ENCODE data around the gene SYCN.

Gene SYCN

GRCh38 chr19:39192846-39193245 lies 11.2 kb downstream of the SYCN start:
- no peak for DNase-seq

- DNase-seq = no peak
Measured at GRCh38 chr19:39190768-39191167, 13.3 kb downstream of the SYCN start.

- no peak for DNase-seq
Measured at GRCh38 chr19:39188960-39189359, 15.1 kb downstream of the SYCN start.

- no peak for DNase-seq
Measured at GRCh38 chr19:39187552-39187943, 16.5 kb downstream of the SYCN start.

GRCh38 chr19:39186391-39186790 lies 17.7 kb downstream of the SYCN start:
- DNase-seq = no peak

GRCh38 chr19:39183104-39183503 lies 21.0 kb downstream of the SYCN start:
- no peak for DNase-seq

GRCh38 chr19:39182174-39182505 lies 21.9 kb downstream of the SYCN start:
- DNase-seq = no peak

GRCh38 chr19:39181500-39182173 lies 22.4 kb downstream of the SYCN start:
- DNase-seq = no peak

- DNase-seq = no peak
Measured at GRCh38 chr19:39180749-39181148, 23.3 kb downstream of the SYCN start.

- no peak for DNase-seq
Measured at GRCh38 chr19:39179754-39180153, 24.3 kb downstream of the SYCN start.

GRCh38 chr19:39178296-39179006 lies 25.6 kb downstream of the SYCN start:
- no peak for DNase-seq

GRCh38 chr19:39177736-39178135 lies 26.3 kb downstream of the SYCN start:
- no peak for DNase-seq

- no peak for DNase-seq
Measured at GRCh38 chr19:39177110-39177699, 26.9 kb downstream of the SYCN start.

GRCh38 chr19:39175564-39175963 lies 28.5 kb downstream of the SYCN start:
- no peak for DNase-seq

GRCh38 chr19:39174558-39175544 lies 29.2 kb downstream of the SYCN start:
- no peak for DNase-seq

GRCh38 chr19:39174142-39174541 lies 29.9 kb downstream of the SYCN start:
- no peak for DNase-seq

- DNase-seq = no peak
Measured at GRCh38 chr19:39173502-39173991, 30.5 kb downstream of the SYCN start.

- DNase-seq = no peak
Measured at GRCh38 chr19:39172700-39173501, 31.2 kb downstream of the SYCN start.

- no peak for DNase-seq
Measured at GRCh38 chr19:39171479-39172465, 32.3 kb downstream of the SYCN start.

GRCh38 chr19:39170386-39171231 lies 33.5 kb downstream of the SYCN start:
- DNase-seq = no peak

Data from activated CD8-positive, alpha-beta memory T cell treated with anti-CD3 and anti-CD28 coated beads for 24 hours (primary cell).